Measurements from ENCODE around the gene BMPR2.
A peak's percentile ranks its signal among the peaks of the same experiment; 100 is the strongest.

Gene BMPR2

GRCh38 chr2:202375609-202376408 is at the start of gene BMPR2:
Gene BMPR2 (plus strand): TSS chr2:202376327. CDS start chr2:202377475, 1,148 bp downstream.
- DNase-seq (ENCODE audit: extremely low read depth, low read depth) = peak; percentile 72
- TF ChIP-seq, protein P1, sequence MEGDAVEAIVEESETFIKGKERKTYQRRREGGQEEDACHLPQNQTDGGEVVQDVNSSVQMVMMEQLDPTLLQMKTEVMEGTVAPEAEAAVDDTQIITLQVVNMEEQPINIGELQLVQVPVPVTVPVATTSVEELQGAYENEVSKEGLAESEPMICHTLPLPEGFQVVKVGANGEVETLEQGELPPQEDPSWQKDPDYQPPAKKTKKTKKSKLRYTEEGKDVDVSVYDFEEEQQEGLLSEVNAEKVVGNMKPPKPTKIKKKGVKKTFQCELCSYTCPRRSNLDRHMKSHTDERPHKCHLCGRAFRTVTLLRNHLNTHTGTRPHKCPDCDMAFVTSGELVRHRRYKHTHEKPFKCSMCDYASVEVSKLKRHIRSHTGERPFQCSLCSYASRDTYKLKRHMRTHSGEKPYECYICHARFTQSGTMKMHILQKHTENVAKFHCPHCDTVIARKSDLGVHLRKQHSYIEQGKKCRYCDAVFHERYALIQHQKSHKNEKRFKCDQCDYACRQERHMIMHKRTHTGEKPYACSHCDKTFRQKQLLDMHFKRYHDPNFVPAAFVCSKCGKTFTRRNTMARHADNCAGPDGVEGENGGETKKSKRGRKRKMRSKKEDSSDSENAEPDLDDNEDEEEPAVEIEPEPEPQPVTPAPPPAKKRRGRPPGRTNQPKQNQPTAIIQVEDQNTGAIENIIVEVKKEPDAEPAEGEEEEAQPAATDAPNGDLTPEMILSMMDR (IDR thresholded peaks at IDR 0.05; ENCODE audit: low read depth, low read length) = no peak

DNA sequence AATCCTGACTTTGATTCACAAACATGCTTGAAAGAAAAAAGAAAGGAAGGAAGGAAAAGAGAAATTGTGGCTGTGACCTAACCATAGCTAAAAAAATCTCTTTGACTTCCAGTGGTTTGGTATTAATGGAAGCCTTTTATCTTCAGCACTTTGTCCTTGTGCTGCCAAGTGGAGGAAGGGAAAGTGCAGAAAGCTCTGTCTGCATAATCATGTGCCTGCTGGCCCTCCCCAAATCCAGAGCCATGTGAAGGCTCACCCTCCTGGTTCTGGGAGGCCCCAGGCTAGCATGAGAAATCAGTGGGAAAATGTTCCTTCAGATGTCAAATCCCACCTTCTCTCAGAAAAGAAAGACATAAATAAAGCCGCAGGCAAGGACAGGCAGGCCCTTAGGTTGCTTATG is 48.3 kb upstream of the BMPR2 start:
- TF ChIP-seq, protein P1 (IDR thresholded peaks at IDR 0.05; ENCODE audit: low read depth, low read length) = no peak
- no peak for DNase-seq (ENCODE audit: extremely low read depth, low read depth)

DNA sequence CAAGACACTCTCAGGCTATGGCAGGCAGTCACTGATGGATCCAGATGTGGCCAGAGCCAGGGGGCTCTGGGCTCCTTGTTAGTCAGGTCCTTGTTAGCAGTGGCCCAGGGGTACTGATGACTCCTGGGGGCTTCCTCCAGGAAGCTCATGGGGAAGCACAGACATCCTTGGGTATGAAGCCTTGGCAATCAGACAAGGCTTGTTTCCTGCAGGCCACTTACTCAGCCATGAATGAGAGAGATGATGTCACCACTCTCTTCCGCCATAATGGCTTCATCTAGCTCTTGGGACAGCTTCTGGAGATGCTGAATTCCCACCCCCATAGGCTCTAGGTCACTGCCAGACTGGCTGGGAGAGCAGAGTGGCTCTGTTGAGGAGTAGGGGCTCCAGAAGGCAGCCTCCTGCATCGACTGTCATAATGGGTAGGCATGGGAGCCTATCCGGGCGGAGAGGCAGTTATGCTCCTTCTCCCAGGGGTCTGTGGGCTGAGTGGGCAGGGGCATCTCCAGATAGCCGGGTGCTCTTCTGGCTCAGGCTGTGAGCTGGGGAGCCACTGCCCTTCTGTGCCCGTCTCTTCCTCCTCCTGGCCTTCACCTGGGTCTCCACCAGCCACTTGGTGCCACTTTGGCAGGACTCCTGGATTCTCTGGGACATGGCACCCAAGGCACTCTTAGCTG is 40.2 kb upstream of the BMPR2 start:
- DNase-seq (ENCODE audit: extremely low read depth, low read depth) = no peak
- TF ChIP-seq, protein P1 (IDR thresholded peaks at IDR 0.05; ENCODE audit: low read depth, low read length) = no peak

DNA sequence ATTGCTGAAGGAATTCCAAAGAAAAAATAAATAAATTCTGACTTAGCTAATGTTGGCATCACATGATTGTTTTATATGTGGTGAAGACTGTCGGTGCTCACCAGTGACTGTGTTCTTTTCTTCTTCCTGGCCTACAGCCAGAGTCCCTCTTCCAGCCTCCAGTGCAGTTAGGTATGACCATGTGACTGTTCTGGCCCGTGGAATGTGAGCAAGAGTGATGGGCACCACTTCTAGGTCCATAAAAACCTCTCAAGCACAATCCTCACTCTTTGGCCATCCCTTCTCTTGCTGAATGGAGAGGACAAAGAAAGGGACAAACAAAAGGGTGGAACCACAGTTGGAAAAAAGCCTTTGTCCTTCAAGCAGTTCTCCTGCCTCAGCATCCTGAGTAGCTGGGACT is 39.0 kb upstream of the BMPR2 start:
- TF ChIP-seq, protein P1 (IDR thresholded peaks at IDR 0.05; ENCODE audit: low read depth, low read length) = no peak
- no peak for DNase-seq (ENCODE audit: extremely low read depth, low read depth)

- TF ChIP-seq, protein P1 (IDR thresholded peaks at IDR 0.05; ENCODE audit: low read depth, low read length) = no peak
- no peak for DNase-seq (ENCODE audit: extremely low read depth, low read depth)
Observed at GRCh38 chr2:202337706-202338346, 38.3 kb upstream of the BMPR2 start.

DNA sequence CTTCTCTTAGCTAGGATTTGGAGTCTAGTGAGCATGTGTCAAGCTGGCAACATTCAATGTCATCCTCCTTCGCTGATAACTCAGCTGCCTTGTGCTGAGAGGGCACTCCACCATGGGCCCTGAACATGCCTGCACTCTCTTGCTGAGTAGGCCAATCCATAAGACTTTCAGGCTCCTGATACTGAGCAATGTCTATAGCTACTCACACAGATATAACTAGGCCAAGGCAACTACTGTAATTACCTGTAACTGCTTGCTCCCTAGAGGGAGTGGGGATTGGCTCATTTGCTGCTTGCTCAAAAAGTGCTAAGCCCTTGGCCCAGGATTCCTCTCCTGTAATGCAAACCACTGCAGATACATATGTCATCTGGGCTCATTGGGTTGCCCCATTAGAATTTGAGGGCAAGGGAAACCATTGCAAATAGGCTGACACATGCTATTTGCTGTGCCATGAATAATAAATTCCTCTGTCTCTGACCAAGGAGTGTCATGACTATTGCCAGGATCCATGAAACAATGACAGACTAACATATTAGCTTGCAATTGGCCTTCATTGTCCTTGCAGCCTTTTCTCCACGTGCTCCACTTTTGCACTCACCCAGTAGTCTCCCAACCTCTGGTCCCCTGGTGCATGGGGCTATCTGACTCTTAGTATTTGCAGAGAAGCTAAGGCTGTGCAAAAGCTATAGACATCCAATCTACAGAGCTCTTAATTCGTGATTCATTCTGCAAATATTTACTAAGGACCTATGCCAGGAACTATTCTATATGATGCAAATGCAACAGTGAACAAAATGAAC is 36.9 kb upstream of the BMPR2 start:
- TF ChIP-seq, protein P1 (IDR thresholded peaks at IDR 0.05; ENCODE audit: low read depth, low read length) = no peak
- DNase-seq (ENCODE audit: extremely low read depth, low read depth) = no peak

Data from AG09319 (cell line).